Loucy (cell line): Measurements from ENCODE around the gene STARD10.

ENCODE experiments used
- H2AFZ ChIP-seq: fragments of 200-600 bp; sonication (generic); 2 replicates; pipeline ENCODE4 v1.6.0; 2016; ENCODE audit warnings: antibody characterized with exemption, mild to moderate bottlenecking, low read length, moderate library complexity
- H3F3A ChIP-seq: fragments of 200-600 bp; 2 replicates; pipeline ENCODE4 v1.6.0; 2016; ENCODE audit warnings: antibody characterized with exemption, low read depth, mild to moderate bottlenecking
- H3K27me3 ChIP-seq: fragments of 200-600 bp; sonication (generic); 2 replicates; pipeline ENCODE4 v1.6.1; 2014; ENCODE audit warnings: low read length, mild to moderate bottlenecking; ENCODE audit not compliant: insufficient read depth, poor library complexity, severe bottlenecking
- H3K36me3 ChIP-seq: fragments of 200-600 bp; sonication (generic); 2 replicates; pipeline ENCODE4 v1.6.1; 2016; ENCODE audit warnings: low read length; ENCODE audit not compliant: insufficient read depth
- H3K4me1 ChIP-seq: fragments of 200-600 bp; sonication (generic); 2 replicates; pipeline ENCODE4 v1.5.1; 2014; ENCODE audit warnings: low read length, mild to moderate bottlenecking; ENCODE audit not compliant: insufficient read depth, poor library complexity, severe bottlenecking
- H3K4me2 ChIP-seq: fragments of 200-600 bp; sonication (generic); 2 replicates; pipeline ENCODE4 v1.6.0; 2014; ENCODE audit warnings: antibody characterized with exemption, low read length, low read depth, mild to moderate bottlenecking; ENCODE audit not compliant: poor library complexity, severe bottlenecking
- H3K4me3 ChIP-seq: fragments of 200-600 bp; sonication (generic); 2 replicates; pipeline ENCODE4 v1.5.1; 2014; ENCODE audit warnings: low read length, mild to moderate bottlenecking, mixed read lengths; ENCODE audit not compliant: poor library complexity, severe bottlenecking
- H3K79me2 ChIP-seq: fragments of 200-600 bp; sonication (generic); 2 replicates; pipeline ENCODE4 v1.6.1; 2014; ENCODE audit warnings: low read length; ENCODE audit not compliant: insufficient read depth
- H3K9ac ChIP-seq: fragments of 200-600 bp; sonication (generic); 2 replicates; pipeline ENCODE4 v1.6.0; 2014; ENCODE audit warnings: mild to moderate bottlenecking, low read depth, low read length, moderate library complexity; ENCODE audit not compliant: poor library complexity, severe bottlenecking
- H3K9me2 ChIP-seq: fragments of 200-600 bp; sonication (generic); replicated peaks from 2 replicates; pipeline ENCODE4 v1.6.1; 2016; ENCODE audit warnings: low read depth, low read length, mixed read lengths
- H3K9me3 ChIP-seq: fragments of 200-600 bp; sonication (generic); 2 replicates; pipeline ENCODE4 v1.6.1; 2014; ENCODE audit warnings: mild to moderate bottlenecking, antibody characterized with exemption, low read length, low read depth; ENCODE audit not compliant: insufficient read depth
- H4K20me1 ChIP-seq: fragments of 200-600 bp; sonication (generic); 2 replicates; pipeline ENCODE4 v1.6.0; 2014; ENCODE audit warnings: antibody characterized with exemption, low read length, mild to moderate bottlenecking; ENCODE audit not compliant: insufficient read depth, poor library complexity, severe bottlenecking
- EZH2phosphoT487 ChIP-seq: fragments of 200-600 bp; IDR thresholded peaks from 2 replicates; pipeline ENCODE4 v1.6.1; 2018; ENCODE audit warnings: antibody characterized with exemption, mild to moderate bottlenecking, moderate library complexity, borderline replicate concordance
- TF ChIP-seq, protein P1 (sequence below): fragments of 200-600 bp; sonication (generic); conservative IDR thresholded peaks from 2 replicates; pipeline ENCODE4 v1.5.1; 2014; ENCODE audit warnings: mild to moderate bottlenecking, antibody characterized with exemption, low read length

Gene STARD10

DNA sequence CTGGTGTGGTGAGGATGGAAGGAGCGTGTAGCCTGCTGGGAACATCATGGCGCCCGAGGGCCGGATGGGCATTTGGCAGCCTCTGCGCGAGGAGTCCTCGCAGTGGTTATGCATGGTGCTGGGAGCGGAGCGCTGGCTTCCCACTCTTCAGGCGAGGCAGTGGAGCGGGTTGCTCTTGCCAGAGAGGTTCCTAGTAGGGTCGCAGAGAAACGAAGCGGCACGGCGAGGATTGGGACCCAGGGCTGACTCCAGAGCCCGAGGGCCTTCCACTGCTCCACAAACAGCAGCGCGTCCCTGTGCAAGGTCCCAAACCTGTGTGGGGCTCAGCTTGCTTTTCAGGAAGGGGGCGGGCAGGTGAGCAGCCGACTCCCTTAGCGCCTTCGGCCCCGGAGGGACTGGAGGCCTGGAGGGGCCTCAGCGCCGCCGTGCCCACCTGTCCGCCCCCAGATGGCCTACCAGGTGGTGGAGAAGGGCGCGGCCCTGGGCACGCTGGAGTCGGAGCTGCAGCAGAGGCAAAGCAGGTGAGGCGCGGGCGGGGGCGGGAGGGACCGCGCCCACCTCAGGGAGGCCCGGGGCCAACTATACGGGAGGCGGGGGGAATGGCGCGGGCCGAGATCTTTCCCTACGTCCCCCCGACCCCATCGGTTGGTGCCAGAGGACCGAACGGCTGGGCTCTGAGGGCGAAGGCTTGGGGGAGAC, 27.5 kb upstream of the STARD10 start:
- peaks cover 10% of the 10 kb centered on the region for H3K4me1 ChIP-seq
- no peak overlapping the region for H3K4me3 ChIP-seq
- H3K36me3 ChIP-seq, result peaks cover 57% of the 10 kb centered on the region; the same call in 1 of the 2 replicates
- TF ChIP-seq EZH2phosphoT487, result no peak
- TF ChIP-seq, protein P1, sequence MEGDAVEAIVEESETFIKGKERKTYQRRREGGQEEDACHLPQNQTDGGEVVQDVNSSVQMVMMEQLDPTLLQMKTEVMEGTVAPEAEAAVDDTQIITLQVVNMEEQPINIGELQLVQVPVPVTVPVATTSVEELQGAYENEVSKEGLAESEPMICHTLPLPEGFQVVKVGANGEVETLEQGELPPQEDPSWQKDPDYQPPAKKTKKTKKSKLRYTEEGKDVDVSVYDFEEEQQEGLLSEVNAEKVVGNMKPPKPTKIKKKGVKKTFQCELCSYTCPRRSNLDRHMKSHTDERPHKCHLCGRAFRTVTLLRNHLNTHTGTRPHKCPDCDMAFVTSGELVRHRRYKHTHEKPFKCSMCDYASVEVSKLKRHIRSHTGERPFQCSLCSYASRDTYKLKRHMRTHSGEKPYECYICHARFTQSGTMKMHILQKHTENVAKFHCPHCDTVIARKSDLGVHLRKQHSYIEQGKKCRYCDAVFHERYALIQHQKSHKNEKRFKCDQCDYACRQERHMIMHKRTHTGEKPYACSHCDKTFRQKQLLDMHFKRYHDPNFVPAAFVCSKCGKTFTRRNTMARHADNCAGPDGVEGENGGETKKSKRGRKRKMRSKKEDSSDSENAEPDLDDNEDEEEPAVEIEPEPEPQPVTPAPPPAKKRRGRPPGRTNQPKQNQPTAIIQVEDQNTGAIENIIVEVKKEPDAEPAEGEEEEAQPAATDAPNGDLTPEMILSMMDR, result no peak
- H3K9ac ChIP-seq, result no peak overlapping the region
- H4K20me1 ChIP-seq, result peaks cover 5% of the 10 kb centered on the region
- H2AFZ ChIP-seq, result no peak overlapping the region
- no peaks in the 10 kb centered on the region for H3F3A ChIP-seq
- H3K9me2 ChIP-seq, result no peaks in the 10 kb centered on the region
- peaks cover 27% of the 10 kb centered on the region for H3K79me2 ChIP-seq
- no peaks in the 10 kb centered on the region for H3K9me3 ChIP-seq
- H3K27me3 ChIP-seq, result no peaks in the 10 kb centered on the region
- H3K4me2 ChIP-seq, result no peak overlapping the region

DNA sequence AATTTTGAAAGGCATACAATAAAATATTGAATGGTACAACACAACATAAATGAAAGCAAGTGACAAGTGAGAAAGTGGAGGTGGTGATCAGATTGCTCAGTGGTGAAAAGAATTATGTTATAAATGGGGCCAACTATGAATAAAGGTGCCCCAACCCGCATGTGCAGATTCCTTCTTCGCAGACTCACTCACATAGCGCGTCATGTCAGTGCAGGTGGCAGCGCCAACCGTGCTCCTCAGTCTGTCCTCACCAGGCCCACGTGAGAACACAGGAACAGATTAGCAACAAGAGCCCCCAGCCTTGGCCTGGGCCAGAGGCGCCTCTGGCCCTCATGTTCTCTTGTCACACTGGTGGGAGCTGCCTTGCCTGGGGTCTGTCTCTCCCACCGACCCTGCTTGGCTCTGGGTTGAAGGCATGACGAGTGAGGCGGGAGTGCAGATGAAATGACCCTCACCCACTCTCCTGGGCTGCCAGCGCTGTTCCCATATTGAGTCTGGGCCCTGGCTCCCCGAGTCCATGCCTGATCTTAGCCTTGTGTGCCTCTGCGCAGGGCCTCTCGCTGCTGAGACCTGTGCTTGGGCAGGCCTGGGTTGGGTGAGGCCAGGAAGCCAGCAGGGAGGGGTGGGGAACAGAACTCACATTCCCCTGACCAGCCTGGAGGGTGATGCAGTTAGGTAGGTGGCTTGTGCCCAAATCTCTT, 26.7 kb upstream of the STARD10 start:
- no peak for TF ChIP-seq EZH2phosphoT487
- TF ChIP-seq, protein P1, result no peak
- no peaks in the 10 kb centered on the region for H3K9me3 ChIP-seq
- no peaks in the 10 kb centered on the region for H3K27me3 ChIP-seq
- H3K4me2 ChIP-seq, result no peak overlapping the region
- H3K4me3 ChIP-seq, result no peak overlapping the region
- peaks cover 57% of the 10 kb centered on the region; the same call in 1 of the 2 replicates for H3K36me3 ChIP-seq
- peaks cover 13% of the 10 kb centered on the region for H3K4me1 ChIP-seq
- H3F3A ChIP-seq, result no peaks in the 10 kb centered on the region
- no peak overlapping the region for H3K9ac ChIP-seq
- H3K79me2 ChIP-seq, result peaks cover 35% of the 10 kb centered on the region
- H2AFZ ChIP-seq, result no peak overlapping the region
- peaks cover 8% of the 10 kb centered on the region for H4K20me1 ChIP-seq
- H3K9me2 ChIP-seq, result no peaks in the 10 kb centered on the region

DNA sequence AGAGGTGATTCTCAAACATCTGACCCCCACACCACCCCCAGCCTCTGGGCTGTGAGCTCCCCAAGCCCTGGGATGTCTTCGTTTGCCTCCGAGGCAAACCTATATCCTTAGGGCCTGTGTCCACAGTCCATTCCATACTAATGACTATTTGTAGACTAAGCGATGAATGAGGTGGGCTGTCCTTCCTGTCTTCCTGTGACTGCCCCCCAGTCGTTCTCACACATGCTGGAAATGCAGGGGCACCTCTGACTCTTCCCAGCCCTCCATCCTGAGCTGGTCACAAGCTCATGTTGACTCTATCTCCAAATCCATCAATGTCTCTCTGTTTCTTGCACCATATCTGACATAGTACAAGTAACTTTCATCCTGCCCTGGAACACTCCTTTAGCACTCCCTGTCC, 25.1 kb upstream of the STARD10 start:
- no peak overlapping the region for H3K4me3 ChIP-seq
- no peak overlapping the region for H3K9ac ChIP-seq
- H3K9me3 ChIP-seq, result no peaks in the 10 kb centered on the region
- H3K9me2 ChIP-seq, result no peaks in the 10 kb centered on the region
- H3K36me3 ChIP-seq, result peaks cover 46% of the 10 kb centered on the region; the same call in 1 of the 2 replicates
- no peaks in the 10 kb centered on the region for H3F3A ChIP-seq
- H3K4me1 ChIP-seq, result peaks cover 19% of the 10 kb centered on the region
- H2AFZ ChIP-seq, result no peak overlapping the region
- TF ChIP-seq, protein P1, result no peak
- no peak for TF ChIP-seq EZH2phosphoT487
- H4K20me1 ChIP-seq, result peaks cover 8% of the 10 kb centered on the region
- H3K27me3 ChIP-seq, result no peaks in the 10 kb centered on the region
- no peak overlapping the region for H3K4me2 ChIP-seq
- H3K79me2 ChIP-seq, result peaks cover 48% of the 10 kb centered on the region
